GM18526 (cell line): ENCODE measurements around the gene GNA12.

Source experiments
- POLR2A ChIP-seq: IDR thresholded peaks from 3 replicates; pipeline ENCODE4 v1.6.1; 2011; ENCODE audit not compliant: insufficient read length; ENCODE audit errors: extremely low read depth

GNA12 gene

DNA sequence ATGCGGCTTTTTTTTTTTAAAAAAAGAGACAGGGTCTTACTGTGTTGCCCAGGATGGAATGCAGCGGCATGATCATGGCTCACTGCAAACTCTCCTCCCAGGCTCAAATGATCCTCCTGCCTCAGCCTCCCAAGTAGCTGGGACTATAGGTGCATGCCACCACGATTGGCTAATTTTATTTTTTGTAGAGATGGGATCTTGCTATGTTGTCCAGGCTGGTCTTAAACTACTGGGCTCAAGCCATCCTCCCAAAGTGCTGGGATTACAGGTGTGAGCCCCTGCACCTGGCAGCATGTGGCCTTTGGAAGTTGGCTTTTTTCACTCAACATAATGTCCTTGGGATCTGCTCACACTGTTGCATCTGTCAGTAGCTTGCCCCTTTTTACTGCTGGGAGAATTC lies 91.0 kb downstream of the GNA12 start:
- TF ChIP-seq POLR2A, result no peak

DNA sequence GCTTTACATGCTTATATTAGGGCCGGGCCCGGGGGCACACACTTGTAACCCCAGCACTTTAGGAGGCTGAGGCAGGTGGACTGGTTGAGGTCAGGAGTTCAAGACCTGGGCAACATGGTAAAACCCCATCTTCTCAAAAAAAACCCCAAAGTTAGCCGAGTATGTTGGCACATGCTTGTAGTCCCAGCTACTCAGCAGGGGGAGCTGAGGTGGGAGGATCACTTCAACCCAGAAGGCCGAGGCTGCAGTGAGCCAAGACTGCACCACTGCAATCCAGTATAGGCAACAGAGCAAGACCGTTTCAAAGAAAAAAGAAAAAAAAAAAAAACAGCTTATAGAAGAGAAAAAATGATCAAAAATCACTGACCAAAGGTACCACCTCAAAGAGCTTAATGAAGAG lies 93.0 kb downstream of the GNA12 start:
- no peak for TF ChIP-seq POLR2A

DNA sequence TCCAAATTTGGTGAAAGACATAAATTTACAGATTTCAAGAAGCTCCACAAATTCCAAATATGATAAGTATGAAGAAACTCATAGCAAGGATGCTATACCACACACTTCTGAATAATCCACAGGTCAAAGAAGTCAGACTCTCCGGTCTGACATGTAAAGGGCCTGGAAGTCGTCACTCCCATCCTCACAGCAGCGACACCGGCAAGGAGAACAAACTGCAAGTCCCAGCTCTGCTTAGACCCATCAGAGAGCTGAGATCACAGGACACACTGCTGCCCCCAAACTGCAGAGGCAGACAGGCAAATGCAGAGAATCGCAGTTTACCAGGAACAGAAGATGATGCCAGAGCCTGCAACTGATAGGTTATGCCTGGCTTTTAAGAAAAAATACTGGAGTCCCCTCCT lies 94.1 kb downstream of the GNA12 start:
- no peak for TF ChIP-seq POLR2A

- TF ChIP-seq POLR2A, result no peak
Observed at GRCh38 chr7:2738766-2739549, 105.2 kb downstream of the GNA12 start.

GRCh38 chr7:2737771-2738540 lies 106.2 kb downstream of the GNA12 start:
- TF ChIP-seq POLR2A, result no peak

DNA sequence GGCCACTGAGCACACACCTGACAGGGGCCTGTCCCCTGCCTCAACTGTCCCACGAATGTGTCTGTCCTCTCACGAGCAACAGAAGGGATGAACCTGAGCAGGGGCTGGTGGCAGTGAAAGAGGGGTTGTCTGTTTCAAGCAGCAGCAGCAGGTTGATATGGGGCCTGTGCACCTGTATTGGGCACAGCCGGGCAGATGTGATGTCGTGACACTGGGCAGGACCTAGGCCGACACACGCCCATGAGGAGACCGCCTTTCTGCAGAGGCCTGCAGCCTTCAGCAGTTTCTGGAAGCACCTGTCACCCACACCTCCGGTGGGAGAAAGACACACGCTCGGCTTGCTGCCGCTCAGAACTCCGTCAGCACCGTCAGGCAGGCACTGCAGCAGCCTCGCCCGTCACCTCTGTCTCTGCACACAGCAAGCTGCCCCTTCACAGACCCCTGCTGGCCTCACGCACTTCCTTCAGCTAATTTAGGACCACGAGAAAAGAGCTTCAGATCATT lies 107.6 kb downstream of the GNA12 start:
- no peak for TF ChIP-seq POLR2A

DNA sequence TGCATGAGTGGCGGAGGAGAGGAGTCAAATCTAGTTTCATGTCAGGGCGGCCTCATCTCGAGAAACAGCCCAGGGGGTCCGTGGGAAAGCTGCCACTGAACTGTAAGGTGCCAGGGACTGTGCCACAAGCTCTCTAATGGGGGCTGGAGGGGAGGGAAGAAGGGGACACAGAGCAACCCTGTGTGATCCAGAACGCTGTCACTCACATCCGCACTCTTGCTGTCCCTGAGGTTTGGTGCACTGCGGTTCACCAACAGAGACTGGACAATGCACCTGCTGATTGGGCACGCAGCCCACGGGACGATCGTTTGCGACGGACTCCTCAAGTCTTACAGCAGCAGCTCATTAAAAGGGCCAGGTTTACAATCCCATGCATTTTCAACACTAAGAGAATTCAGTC lies 108.4 kb downstream of the GNA12 start:
- no peak for TF ChIP-seq POLR2A

- TF ChIP-seq POLR2A, result no peak
Observed at GRCh38 chr7:2734751-2735571, 109.1 kb downstream of the GNA12 start.

DNA sequence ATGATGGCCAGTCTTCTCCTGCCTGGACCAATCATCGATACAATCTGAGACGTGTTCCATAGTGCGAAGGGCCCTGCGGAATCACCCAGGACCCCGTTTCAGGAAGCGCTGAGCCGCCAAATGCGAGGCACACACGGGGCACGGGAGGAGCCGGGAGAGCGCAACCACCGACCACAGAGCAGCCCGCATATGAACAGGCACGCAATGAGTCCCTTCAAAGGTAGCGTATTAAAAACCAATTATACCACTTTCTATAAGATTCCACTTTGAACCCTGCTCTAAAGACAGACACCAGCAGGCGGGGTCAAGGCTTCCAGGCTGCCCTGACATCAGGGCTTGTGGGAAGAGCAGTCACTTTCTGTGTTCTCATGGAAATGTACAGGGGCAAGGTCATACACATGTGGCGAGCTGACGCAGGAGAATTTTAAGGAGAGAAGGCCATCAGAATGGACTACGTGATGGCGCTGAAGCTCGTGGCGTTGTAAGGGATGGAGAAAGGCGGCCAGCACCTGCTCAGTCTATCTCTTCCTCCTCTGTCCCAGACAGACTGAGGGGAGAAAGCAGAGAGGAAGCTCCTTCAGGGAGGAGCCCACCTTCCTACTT lies 109.9 kb downstream of the GNA12 start:
- TF ChIP-seq POLR2A, result no peak

DNA sequence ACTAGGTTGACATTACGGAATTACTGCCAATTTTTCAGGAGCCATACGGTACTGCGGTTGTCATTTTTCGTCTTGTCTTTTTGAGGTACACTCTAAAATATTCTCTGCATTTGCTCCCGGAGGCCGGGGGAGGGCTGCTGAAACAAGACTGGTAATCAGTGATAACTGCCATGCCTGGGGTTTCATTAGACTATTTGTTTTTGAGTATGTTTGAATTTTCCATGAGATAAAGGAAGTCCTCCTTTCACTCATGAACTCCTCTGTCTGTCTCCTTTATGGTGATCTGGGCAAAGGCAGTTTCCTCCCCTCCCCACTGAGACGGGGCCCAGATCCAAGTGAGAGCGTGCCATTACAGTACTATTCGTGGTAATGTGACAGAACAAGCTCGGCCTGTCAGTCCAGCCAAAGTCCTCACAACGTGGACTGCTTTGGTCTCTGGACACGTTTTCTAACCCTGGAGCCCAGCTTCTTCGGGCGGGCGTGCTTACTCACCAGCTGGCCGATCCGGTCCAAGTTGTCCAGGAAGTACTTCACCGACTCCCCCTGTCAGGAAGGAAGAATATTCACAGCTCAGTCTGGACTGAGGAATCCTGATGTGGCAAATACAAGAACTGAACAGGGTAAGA lies 111.0 kb downstream of the GNA12 start:
- no peak for TF ChIP-seq POLR2A

- TF ChIP-seq POLR2A, result no peak
Observed at GRCh38 chr7:2732388-2732787, 111.7 kb downstream of the GNA12 start.

DNA sequence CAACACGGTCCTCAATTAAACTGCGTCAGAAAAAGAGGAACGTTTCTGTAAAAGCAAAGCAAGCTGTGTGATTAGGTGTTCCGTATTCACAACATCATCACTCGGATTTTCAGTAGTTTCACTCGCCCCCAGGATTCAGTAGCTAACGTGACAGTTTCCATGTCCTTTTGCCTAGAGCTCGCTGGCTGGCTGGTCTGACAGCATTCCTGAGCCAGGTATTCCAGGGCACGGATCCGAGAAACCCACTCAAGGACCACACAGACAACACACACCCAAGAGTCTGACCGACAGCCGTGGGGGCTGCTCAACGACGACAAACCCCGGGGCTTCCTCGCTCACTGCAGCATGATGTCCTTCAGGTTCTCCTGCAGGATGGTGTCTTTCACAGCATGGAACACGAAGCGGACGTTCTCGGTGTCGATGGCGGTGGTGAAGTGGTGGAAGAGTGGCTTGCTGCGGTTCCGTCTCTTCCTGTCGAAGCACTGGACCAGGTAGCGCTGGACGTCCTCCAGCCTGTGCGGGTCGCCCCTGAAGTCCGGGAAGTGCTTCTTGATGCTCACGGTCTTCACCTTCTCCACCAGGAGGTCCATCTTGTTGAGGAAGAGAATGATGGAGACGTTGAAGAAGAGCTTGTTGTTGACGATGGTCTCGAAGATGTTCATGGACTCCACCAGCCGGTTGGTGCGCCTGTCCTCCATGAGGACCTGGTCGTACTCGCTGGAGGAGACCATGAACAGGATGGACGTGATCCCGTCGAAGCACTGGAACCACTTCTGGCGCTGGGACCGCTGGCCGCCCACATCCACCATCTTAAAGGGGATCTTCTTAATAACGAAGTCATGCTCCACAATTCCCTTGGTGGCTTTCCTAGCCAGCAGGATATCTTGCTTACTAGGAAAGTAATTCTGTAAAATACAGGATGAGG lies 113.0 kb downstream of the GNA12 start:
- TF ChIP-seq POLR2A, result no peak

- TF ChIP-seq POLR2A, result no peak
Observed at GRCh38 chr7:2729893-2730716, 114.0 kb downstream of the GNA12 start.
